T-helper 2 cell (primary cell): Measurements from ENCODE around the gene PPP1R3A.
"Not testable (repeated sequence)": the region's sequence is repeated elsewhere in the genome, so short reads cannot be mapped to it uniquely, and the experiment has no call there.

Experiments
- DNase-seq, 5 experiments: peaks; one replicate each; pipeline versions ENCODE4 v3.0.0 to v3.0.0-alpha.2; 2012 to 2022
- total RNA-seq, 2 donors: gene quantifications; one replicate each; lab custom pipeline; 2026; lab: John Stamatoyannopoulos, UW

Gene PPP1R3A, protein sequence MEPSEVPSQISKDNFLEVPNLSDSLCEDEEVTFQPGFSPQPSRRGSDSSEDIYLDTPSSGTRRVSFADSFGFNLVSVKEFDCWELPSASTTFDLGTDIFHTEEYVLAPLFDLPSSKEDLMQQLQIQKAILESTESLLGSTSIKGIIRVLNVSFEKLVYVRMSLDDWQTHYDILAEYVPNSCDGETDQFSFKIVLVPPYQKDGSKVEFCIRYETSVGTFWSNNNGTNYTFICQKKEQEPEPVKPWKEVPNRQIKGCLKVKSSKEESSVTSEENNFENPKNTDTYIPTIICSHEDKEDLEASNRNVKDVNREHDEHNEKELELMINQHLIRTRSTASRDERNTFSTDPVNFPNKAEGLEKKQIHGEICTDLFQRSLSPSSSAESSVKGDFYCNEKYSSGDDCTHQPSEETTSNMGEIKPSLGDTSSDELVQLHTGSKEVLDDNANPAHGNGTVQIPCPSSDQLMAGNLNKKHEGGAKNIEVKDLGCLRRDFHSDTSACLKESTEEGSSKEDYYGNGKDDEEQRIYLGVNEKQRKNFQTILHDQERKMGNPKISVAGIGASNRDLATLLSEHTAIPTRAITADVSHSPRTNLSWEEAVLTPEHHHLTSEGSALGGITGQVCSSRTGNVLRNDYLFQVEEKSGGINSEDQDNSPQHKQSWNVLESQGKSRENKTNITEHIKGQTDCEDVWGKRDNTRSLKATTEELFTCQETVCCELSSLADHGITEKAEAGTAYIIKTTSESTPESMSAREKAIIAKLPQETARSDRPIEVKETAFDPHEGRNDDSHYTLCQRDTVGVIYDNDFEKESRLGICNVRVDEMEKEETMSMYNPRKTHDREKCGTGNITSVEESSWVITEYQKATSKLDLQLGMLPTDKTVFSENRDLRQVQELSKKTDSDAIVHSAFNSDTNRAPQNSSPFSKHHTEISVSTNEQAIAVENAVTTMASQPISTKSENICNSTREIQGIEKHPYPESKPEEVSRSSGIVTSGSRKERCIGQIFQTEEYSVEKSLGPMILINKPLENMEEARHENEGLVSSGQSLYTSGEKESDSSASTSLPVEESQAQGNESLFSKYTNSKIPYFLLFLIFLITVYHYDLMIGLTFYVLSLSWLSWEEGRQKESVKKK
- 0 reads per million in 2 donors for total RNA-seq

DNA sequence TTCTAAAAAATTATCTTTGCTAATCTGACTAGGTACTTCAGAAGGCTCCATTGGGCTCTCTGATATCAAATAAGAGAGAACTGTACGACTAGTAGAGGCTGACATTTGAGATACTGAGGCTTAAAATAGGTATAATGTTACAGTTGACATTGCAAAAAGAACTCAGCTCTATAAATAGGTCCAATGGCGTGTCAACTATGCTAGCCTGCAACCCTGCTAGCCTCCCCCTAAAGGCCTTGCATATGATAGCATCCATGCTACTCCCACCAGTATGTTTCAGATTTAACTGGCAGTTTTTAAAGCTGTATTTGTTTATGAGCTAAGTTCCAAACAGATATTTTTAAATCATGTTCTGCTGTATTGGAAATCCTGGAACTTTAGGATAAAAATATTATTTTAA lies at the start of gene PPP1R3A:
PPP1R3A (minus strand) TSS at position 64 of the 400 bp plus-strand sequence; CDS start at position 51, 13 bp downstream.
- DNase-seq, result no peak

DNA sequence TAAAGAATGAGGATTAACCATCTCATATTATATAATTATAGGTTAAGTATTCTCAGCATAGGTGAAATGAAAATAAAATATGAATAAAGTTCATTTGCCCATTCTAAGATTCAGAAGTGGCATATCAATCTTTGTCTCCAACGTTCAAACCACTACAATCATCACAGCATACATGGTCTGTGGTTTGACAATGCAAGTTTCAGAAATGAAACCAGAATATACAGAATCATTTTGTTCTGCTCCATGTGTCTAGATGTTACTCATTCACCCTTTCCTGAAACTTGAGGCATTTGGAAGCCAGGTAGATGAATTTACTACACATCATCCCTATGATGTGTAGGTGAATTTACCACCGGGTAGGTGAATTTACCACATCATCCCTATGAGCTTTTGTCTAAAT lies 44.5 kb upstream of the PPP1R3A start:
- no peak for DNase-seq

DNA sequence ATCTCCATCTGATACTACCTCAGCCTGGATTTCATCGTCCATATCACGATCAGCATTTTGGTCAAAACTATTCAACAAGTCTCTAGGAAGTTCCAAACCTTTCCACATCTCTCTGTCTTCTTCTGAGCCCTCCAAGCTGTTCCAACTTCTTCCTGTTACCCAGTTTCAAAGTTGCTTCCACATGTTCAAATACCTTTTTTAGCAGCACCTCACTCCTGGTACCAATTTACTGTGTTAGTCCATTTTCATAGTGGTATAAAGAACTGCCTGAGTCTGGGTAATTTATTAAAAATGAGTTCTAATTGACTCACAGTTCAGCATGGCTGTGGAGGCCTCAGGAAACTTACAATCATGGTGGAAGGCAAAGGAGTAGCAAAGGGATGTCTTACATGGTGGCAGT lies 41.1 kb upstream of the PPP1R3A start:
- DNase-seq, result no peak

DNA sequence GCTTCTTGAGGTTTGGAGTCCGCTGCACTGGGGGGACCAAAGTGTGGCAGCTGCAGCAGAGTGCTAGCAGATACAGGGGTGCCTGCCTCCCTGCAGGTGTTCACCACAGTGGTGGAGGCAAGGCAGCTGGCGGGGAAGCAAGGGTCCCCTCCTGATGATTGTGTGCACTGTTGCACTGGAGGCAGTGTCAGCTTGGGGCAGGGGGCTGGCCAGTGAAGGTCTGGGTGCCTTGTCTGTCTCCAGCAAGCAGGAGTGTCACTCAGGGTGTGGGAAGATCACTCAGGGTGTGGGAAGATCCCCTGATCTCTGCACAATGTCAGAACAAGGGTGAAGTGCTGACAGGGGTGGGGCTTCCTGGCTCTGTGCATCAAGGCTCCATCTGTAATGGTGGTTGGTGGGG lies 36.3 kb upstream of the PPP1R3A start:
- no peak for DNase-seq

DNA sequence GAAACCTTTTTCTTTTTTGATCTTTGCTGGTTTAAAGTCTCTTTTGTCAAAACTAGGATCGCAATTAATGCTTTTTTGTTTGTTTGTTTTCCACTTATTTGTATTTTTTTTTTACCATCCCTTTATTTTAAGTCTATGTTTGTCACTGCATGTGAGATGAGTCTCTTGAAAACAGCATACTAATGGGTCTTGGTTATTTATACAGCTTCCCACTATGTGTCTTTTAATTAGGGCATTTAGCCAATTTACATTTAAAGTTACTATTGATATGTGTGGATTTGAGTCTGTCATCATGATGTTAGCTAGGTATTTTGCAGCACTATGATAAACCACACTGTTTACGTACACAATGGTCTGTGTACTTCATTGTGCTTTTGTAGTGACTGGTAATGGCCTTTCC lies 34.7 kb upstream of the PPP1R3A start:
- no peak for DNase-seq

DNA sequence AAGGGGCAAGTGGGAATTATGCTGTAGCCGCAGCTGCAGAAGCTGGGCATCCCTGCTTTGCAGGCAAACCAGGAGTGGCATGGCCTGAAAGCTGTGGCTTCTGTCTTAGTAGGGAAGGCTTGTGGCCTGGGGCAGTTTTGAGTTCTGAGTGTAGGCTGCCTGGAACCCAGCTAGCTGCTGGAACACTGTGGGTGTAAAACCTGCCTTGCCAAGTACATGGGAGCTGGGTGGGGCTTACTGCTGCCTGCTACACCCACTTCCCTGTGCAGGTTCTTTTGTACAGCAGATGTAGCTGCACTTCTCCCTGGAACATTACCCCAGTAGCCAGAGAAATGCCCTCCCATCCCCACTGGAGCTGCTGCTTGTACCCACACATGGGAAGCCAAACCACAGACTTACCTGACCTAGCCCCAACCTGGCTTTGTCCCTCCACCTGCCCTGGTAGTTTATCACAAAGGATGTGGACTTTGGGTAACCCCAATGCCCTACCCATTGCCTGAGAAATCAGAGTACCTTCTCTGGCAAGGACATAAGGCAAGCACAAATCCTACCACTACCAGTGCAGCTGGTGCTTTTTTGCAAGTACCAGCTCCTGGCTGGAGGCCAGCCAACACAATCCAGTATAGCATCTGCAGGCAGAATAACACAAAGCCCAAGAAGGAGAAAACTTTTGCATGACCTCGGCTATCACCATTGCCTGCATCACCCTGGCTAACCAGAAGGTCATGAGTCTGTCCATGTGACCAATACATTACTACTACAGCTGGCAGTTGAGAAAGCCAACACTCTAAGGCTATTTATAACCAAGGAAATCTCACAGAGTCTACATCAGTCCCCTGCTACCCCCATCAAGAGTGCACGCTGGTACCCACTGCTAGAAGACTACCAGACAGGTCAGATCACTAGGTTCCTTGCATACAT lies 26.5 kb upstream of the PPP1R3A start:
- no peak for DNase-seq

DNA sequence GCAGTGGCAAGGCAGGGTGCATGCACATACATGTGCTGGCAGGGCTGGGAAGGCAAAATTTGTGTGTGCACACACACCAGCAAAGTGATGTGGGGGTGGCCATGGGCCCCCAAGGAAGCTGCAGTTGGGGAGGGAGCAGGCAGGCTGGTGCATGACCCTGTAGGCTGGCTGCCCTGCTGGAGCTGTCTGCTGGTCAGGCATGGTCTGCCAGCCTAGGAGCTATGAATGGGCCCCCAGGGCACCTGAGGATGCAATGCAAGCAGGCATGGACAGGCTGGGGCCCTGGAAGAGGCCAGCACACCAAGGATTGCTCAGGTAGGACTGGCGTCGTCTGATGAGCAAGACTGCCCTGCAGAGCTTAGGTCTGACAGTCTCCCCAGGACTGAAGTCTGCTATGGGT lies 18.2 kb upstream of the PPP1R3A start:
- DNase-seq, result no peak

DNA sequence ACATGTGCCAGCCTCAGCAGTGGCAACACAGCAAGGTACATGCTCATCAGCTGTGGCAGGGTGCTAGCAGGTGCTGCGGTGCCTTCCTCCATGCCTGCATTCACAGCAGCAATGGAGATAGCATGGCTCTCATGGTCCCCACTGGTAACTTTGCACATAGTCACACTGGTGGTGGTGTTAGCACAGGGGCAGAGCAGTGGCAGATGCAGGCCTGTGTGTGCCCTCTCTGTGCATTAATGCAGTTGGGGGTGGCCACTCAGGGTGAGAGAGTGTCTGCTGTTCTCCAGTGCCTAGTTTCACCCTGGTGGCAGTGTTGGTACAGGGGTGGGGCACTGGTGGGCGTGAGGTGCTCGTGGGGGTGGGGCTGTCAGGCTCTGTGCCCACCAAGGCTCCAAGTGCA lies 17.7 kb upstream of the PPP1R3A start:
- no peak for DNase-seq

DNA sequence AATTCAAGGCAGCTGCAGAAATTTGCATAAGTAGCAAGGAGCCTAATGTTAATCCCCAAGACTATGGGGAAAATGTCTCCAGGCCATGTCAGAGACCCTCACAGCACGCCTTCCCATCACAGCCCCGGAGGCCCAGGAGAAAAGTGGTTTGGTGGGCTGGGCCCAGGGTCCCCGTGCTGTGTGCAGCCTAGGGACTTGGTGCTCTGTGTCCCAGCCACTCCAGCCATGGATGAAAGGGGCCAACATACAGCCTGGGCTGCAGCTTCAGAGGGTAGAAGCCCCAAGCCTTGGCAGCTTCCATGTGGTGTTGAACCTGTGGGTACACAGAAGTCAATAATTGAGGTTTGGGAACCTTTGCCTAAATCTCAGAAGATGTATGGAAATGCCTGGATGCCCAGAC lies 10.6 kb upstream of the PPP1R3A start:
- DNase-seq, result not testable (repeated sequence)

DNA sequence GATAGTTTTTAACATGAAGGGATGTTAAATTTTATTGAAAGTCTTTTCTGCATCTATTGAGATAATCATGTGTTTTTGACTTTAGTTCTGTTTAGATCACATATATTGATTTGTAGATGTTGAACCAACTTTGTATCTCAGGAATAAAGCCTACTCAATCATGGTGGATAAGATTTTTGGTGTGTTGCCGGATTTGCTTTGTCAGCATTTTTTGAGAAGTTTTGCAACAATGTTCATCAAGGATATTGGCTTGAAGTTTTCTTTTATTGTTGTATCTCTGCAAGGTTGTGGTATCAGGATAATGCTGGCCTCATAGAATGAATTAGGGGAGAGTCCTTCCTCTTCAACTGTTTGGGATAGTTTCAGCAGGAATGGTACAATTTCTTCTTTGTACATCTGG lies 9.3 kb upstream of the PPP1R3A start:
- DNase-seq, result no peak

DNA sequence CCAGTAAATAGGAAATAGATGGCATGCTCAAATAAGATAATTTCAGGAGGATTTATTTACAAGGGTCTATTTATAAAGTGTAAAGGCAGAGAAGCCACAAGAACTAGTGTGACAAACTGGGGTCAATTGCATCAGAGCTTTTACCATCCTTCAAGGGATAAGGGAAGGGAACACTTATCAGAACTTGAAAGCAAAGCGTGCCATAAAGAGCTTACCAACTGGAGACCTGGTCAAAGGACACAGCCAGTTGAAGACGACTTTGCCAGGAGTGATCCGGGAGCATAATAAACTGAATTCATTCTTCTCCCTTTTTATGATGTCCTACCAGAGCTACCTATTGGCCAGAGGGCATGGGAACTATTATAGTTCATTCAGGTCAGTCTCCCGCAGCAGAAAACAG lies 3.2 kb upstream of the PPP1R3A start:
- DNase-seq, result no peak

DNA sequence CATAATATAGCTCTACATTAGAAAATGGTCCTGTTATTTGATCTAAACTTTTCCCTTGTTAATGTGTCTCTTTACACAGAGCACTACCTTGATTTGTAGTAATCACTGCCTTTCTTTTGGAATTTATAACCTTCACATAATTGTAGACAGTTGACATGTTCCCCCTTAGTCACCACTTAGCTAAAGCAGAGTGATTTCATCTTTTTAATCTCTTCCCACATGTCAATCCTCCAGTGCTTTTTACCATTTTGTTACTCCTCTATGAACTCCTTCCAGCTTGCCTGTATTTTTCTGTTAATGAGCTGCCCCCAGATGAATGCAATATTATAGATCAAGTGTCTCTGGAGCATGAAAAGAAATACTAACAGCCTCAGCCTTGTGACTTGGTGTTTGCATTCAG lies 2.6 kb upstream of the PPP1R3A start:
- DNase-seq, result no peak

DNA sequence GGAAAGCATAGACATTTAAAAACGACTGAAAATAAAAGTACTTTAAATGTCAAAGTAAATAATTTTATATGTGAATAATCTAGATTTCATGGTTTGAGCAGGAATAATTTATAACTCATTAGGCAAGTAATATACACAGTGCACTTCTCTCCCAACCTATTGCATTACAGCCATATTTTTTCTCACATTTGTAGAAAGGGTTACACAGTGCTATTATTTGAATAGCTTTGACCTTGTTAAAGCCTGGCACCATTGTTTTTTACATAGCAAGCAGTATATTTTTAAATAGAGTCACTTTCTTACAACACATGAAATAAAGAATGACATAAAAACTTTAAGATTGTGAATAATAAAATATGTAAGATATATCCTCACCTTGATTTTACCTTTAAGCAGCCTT lies 969 bp downstream of the PPP1R3A start:
- DNase-seq, result no peak

DNA sequence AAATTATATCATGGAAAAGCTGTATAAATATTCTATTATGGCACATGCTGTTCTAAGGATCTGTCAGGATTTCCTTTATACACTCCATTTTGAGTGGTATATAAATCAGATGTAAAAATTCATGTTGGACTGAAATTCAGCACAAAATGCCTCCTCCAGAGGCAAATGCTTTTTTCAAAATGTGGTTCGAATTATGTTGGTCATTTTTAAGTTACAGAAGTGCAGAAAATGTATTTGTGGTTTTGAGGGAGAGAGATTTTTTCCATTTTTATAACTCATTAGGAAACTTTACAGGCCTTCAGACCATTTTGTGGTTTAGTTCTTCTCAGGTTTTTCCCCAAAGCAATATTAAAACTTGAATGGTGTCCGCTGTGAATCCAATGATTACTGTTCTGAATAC lies 2.9 kb downstream of the PPP1R3A start:
- DNase-seq, result no peak

DNA sequence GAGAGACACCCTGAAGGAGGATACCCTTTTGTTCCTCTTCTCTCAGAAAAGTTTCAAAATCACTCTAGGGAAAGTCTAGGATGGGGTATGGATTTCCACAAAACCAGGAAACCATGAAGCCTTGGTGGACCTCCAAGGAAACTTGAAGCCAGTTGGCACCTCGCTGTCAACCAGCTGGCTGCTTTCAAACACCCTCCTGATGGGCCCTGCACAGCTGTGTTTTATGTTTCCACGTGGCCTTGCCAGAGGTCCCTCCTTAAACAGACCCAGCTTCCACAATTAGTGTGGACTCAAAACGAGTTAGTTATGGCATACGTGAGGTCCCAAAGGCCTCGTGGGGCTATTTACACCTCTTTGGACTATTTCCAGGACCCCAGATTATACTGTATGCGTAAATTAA lies 5.9 kb downstream of the PPP1R3A start:
- no peak for DNase-seq

DNA sequence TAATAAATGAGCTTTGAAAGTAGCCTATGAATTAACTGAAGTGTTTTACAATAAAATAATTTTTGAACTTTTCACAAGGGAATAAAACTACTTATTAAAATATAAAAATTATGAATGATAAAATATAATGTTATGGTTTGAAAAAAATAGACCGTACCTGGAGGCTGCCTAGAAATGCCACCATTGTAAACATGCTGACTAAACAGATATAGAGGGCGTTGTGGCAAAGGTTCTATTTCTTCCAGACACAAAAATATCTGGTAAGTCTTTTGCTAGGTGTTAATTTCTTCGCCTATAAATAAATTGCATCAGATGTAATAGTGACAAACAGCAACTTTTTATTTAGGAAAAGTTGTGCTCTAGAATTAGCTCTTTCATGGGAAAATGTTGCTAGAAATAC lies 11.2 kb downstream of the PPP1R3A start:
- no peak for DNase-seq

DNA sequence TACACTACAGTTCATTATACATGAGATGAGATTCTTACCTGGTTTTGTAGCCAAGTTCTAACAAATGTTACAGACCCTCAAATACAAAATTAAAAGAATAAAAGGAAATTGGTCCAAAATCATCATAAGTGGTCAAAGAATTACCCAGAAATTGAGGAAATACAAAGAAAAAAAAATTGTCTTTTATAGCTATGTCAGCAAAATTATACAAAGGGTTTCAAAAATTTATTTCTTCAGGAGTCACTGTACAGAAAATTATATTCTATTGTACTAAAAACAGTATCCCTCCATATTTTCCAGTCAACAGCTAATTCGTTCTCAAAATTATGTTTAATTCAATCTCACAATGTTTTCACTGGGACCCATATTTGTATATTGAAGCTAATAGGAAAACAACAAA lies 14.3 kb downstream of the PPP1R3A start:
- DNase-seq, result no peak

DNA sequence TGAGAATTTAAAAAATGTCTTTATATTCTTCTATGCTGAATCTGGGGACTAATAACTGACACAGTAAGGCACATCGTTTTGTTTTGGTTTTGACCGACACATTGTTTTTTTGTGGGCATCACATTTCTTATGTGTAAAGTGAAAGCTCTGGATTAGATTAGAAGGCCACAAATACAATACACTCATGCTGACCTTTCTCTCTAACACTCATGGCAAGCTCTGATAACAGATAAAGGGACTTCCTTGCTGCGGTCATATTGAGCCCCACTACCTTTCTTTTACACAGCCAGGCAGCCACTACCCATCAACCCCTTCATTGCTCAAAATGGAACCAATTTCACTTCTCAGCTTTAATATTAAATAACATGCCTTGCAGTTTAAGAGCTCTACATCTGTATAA lies 26.0 kb downstream of the PPP1R3A start:
- no peak for DNase-seq

DNA sequence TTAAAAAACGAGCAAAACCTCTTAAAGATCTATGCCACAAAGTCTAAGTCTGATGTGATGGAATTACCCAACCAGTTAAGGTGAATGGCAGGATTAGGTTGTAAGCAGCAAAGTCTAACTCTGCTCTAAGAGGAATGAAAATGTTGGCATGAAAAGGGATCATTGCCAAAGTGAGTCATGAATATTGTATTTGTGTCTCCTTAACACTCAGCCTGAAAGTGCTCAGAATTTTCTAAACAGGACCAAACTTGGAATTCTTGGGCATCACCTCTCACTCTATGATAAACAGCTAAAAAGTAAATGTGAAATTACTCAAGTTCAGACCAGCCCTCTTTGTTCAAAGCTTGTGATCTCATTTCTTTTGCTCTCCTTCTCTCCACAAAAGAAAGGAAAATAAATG lies 27.0 kb downstream of the PPP1R3A start:
- no peak for DNase-seq

DNA sequence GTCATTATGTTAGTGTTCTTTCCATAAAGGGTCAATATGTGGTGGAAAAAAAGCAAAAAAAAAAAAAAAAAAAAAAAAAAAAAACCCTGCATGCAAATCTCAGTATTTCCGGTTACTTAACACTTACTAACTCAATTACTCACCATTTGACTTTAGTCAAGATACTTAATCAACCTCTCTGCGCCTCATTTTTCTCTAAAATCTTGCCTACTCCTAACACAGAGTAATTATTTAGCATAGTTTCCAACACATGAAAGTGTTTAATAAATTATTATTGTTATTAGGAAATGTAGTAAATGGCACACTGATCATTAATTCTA lies 27.8 kb downstream of the PPP1R3A start:
- no peak for DNase-seq

DNA sequence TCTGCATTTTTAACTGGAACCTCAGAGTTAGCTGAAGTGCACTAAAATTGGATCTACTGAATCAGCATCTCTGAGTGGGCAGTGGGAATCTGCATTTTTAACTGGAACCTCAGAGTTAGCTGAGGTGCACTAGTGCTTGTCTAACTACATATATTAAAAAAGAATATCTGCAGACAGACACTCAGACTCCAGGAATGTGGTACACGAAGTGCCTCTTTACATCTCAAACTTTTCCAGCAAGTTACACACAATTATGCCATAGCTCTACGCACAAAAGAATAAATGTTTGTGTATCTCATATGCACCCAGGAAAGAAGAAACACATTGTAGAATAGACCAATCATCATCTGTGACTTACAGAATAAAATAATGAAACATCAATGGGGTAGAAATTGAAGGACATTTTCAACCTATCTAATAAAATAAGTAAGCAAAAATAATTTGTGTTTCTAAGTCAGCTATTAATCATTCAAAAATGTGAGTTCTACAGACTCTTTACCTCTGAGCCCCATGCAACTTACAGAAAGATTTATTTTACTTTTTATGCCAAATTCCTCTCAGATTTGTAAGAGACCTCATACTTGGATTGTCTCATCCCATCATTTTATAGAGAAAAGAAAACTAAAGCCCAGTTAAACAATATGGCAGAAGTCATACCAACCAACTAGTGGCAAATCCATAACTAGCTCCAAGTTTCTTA lies 28.3 kb downstream of the PPP1R3A start:
- DNase-seq, result no peak

DNA sequence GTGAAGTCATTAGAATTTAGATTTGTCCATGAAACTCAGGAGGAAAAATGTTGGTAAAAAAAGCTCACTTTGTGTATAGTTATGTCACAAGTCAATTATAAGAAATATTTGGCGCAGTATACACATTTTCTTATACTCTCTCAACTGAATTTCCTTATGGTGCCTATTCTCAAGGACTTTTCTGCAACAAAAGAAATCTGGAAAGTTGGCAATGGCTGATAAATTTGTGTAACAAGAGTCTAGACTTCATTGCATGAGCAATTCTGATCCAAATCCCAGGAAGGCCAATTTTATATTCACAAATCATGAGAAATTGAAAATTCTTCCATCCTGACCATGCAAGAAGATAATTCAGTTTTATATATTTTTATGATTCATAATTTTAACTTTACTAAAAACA lies 35.7 kb downstream of the PPP1R3A start:
- DNase-seq, result no peak
